ENCODE data around the gene ACADSB. TPM values are rescaled to one million over a fixed set of nuclear protein-coding genes. Genes with fewer than 3 reads are reported as not detected.

Gene ACADSB
- polyA plus RNA-seq, 10 donors, result 8.2 to 15.7 (median 11.0) TPM

GRCh38 chr10:123038782-123039631 is 30.2 kb downstream of the ACADSB start:
- no peak for DNase-seq

GRCh38 chr10:123039632-123039930 is 30.8 kb downstream of the ACADSB start:
- DNase-seq, result no peak

GRCh38 chr10:123042708-123043408 is 34.1 kb downstream of the ACADSB start:
- DNase-seq, result no peak

- DNase-seq, result peak; percentile 35 to 66 (median 43)
Measured at GRCh38 chr10:123043409-123043925, 34.7 kb downstream of the ACADSB start.

GRCh38 chr10:123044391-123044790 is 35.6 kb downstream of the ACADSB start:
- DNase-seq, result peak in 1 of 3 donors; percentile 5

- no peak for DNase-seq
Measured at GRCh38 chr10:123045961-123046731, 37.3 kb downstream of the ACADSB start.

GRCh38 chr10:123057968-123058367 is 49.2 kb downstream of the ACADSB start:
- DNase-seq, result no peak

GRCh38 chr10:123061865-123062264 is 53.1 kb downstream of the ACADSB start:
- no peak for DNase-seq

GRCh38 chr10:123062726-123063125 is 53.9 kb downstream of the ACADSB start:
- DNase-seq, result no peak

- no peak for DNase-seq
Measured at GRCh38 chr10:123068087-123068853, 59.5 kb downstream of the ACADSB start.

- no peak for DNase-seq
Measured at GRCh38 chr10:123069246-123069986, 60.6 kb downstream of the ACADSB start.

GRCh38 chr10:123073187-123073586 is 64.4 kb downstream of the ACADSB start:
- no peak for DNase-seq

GRCh38 chr10:123074215-123074614 is 65.4 kb downstream of the ACADSB start:
- no peak for DNase-seq

- DNase-seq, result no peak
Measured at GRCh38 chr10:123081896-123082295, 73.1 kb downstream of the ACADSB start.

GRCh38 chr10:123083811-123084210 is 75.0 kb downstream of the ACADSB start:
- DNase-seq, result no peak

- DNase-seq, result no peak
Measured at GRCh38 chr10:123086281-123086680, 77.5 kb downstream of the ACADSB start.

- DNase-seq, result no peak
Measured at GRCh38 chr10:123087348-123087747, 78.5 kb downstream of the ACADSB start.

GRCh38 chr10:123087786-123088185 is 79.0 kb downstream of the ACADSB start:
- DNase-seq, result no peak

GRCh38 chr10:123092635-123093414 is 84.0 kb downstream of the ACADSB start:
- no peak for DNase-seq

GRCh38 chr10:123093489-123093888 is 84.7 kb downstream of the ACADSB start:
- no peak for DNase-seq

Data from muscle of back (tissue), 11 donors.